MM.1S (cell line): Measurements from ENCODE around the gene TBL1XR1.

Source experiments
- EZH2 ChIP-seq: fragments of 300-600 bp; sonication (generic); optimal IDR thresholded peaks from 2 replicates; pipeline ENCODE3; 2017; ENCODE audit warnings: low read depth, mild to moderate bottlenecking, antibody characterized with exemption, low read length, mixed read lengths
- TF ChIP-seq, protein P1 (sequence below): fragments of 300-600 bp; sonication (generic); IDR thresholded peaks from 2 replicates; pipeline ENCODE4 v1.5.1; 2016; ENCODE audit warnings: antibody characterized with exemption, low read length, mixed read lengths

DNA sequence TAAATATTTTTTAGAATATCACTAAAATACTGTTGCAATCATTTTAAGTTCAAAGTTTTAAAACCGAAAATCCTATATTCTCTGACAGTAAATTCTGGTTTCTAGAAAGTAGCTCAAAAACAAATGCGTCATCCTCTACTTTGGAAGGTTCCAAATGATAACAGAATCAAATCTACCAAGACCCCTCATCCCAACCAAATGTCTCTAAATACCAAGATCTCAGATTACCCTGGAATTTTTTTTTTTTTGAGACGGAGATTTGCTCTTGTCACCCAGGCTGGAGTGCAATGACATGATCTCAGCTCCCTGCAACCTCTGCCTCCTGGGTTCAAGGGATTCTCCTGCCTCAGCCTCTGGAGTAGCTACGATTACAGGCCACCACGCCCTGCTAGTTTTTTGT, 16.8 kb downstream of the TBL1XR1 start:
- TF ChIP-seq, protein P1, sequence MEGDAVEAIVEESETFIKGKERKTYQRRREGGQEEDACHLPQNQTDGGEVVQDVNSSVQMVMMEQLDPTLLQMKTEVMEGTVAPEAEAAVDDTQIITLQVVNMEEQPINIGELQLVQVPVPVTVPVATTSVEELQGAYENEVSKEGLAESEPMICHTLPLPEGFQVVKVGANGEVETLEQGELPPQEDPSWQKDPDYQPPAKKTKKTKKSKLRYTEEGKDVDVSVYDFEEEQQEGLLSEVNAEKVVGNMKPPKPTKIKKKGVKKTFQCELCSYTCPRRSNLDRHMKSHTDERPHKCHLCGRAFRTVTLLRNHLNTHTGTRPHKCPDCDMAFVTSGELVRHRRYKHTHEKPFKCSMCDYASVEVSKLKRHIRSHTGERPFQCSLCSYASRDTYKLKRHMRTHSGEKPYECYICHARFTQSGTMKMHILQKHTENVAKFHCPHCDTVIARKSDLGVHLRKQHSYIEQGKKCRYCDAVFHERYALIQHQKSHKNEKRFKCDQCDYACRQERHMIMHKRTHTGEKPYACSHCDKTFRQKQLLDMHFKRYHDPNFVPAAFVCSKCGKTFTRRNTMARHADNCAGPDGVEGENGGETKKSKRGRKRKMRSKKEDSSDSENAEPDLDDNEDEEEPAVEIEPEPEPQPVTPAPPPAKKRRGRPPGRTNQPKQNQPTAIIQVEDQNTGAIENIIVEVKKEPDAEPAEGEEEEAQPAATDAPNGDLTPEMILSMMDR: no peak
- no peak for TF ChIP-seq EZH2
